CD4-positive, alpha-beta T cell treated with Interleukin-2 at 100 ng/mL for 4 hours (primary cell): Measurements from ENCODE around the gene PCNX2.

Source experiments
- DNase-seq: peaks from one replicate; pipeline ENCODE4 v3.0.0-alpha.2; 2020; ENCODE audit warnings: low spot score

The PCNX2 gene

GRCh38 chr1:233061265-233061664 is 234.3 kb downstream of the PCNX2 start:
- no peak for DNase-seq

- DNase-seq, result no peak
These were observed 235.0 kb downstream of the PCNX2 start for GRCh38 chr1:233060461-233060994.

GRCh38 chr1:233057836-233058235 is 237.7 kb downstream of the PCNX2 start:
- DNase-seq, result no peak

GRCh38 chr1:233055879-233056641 is 239.5 kb downstream of the PCNX2 start:
- DNase-seq, result no peak

- no peak for DNase-seq
These were observed 249.9 kb downstream of the PCNX2 start for GRCh38 chr1:233045588-233045987.

DNA sequence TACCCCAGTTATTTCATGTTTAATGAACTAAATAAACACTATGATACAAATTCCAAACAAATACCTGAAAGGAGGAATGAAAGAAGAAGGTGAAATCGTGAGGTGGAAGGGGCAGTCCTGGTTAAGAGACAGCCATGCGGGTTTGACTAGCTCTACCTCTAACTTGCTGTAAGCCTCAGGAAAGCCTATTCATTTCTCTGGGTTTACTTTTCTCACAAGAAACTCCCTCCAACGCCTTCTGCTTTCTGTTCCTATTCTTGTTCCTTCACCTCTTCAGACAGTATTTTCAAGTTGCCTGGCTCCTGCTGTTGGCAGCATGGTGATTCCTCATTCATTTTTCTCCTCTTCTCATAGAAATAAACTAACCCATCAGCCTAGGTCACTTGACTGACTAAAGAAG is 252.7 kb downstream of the PCNX2 start:
- DNase-seq, result no peak

DNA sequence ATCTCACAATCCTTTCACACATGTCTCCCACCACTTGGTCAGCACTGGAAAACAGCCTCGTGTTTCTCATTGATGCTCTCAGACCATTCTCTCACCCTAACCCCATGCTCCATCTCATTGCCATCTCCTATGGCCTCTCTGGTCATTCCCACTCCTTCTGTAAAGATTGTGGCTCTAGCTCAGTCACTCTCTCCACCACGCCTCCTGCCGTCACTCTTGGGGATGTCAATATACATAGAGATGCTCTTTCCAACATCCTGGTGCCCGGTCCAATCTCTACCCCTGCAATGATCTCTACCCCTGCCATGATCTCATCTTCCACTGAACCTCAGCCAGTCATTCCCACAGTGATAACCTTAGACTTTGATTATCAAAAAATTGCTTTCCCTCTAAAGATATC is 255.0 kb downstream of the PCNX2 start:
- no peak for DNase-seq

- no peak for DNase-seq
These were observed 256.9 kb downstream of the PCNX2 start for GRCh38 chr1:233038581-233038980.

DNA sequence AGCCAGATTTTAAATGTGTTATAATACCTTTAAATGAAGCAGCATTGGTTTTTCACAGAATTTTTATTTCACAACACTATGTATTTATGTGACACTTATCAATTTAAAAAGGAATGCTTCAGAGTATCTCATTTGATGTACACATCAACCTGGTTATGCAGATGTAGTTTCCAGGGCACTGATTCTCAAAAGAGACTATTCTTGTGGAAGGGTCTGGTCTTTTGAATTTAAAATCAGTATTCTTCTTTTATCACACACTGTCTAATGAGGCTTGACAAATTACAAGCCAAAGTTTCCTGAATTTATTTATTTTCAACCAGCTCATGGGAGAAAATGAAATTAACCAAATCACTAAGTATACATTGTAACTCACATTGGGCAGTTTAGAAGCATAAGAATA is 257.7 kb downstream of the PCNX2 start:
- no peak for DNase-seq

GRCh38 chr1:233034836-233035235 is 260.7 kb downstream of the PCNX2 start:
- no peak for DNase-seq

GRCh38 chr1:233033361-233033760 is 262.2 kb downstream of the PCNX2 start:
- no peak for DNase-seq

GRCh38 chr1:233032916-233033315 is 262.6 kb downstream of the PCNX2 start:
- no peak for DNase-seq

GRCh38 chr1:233031521-233031920 is 264.0 kb downstream of the PCNX2 start:
- no peak for DNase-seq

DNA sequence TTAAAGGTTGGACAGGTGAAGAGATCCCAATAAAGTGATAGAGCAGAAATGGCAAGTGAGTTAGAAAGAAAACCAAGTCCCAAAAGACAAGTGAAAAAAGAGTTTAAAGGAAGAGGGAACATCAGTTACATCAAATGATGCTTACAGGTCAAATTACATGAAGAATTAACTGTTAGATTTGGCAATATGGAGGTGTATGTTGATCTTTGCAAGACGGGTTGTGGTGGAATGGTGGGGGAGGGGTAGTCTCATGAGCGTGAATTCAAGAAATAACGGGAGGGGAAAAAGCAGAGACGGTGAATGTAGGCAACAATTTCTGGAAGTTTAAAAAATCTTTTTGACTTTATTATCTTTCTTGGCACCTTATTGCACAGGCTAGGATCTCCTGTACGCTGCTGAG is 268.5 kb downstream of the PCNX2 start:
- no peak for DNase-seq

DNA sequence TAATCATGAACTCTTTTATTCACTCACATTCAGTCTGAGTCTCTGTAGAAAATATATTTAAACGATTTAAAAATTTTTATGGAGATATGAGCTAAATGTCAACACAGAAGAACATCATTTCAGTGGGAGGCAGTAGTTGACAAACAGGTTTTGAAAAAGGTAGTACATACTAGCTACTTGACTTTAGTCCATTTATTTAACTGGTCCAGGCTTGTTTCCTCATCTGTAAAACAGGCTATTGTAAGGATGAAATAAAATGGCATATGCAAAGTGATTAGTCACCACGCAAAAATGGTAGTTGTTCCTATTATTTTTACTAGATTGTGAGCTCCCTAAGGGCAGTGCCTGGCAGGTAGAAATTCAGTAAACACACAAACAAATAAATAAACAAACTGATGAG is 270.0 kb downstream of the PCNX2 start:
- DNase-seq, result no peak

GRCh38 chr1:233025157-233025556 is 270.4 kb downstream of the PCNX2 start:
- no peak for DNase-seq

DNA sequence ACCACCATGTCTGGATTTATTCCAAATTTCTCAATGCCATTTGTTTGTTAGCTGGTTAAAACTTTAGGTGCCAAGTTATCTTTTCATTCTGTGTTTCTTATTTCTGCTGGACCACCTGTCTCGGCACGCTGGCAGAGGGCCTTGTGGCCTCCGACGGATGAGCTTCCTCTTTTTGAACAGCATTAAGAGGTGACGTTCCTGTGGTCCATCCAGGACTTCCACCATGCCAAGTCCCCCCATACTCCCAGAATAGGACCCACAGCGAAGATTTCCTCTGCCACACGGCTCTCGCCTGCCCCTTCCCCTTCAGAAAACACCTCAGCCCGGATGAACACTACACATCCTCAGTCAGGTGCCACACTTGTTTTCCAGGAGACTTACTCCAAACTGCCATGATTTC is 271.3 kb downstream of the PCNX2 start:
- DNase-seq, result no peak

GRCh38 chr1:233022246-233022645 is 273.3 kb downstream of the PCNX2 start:
- no peak for DNase-seq

GRCh38 chr1:233020426-233020825 is 275.1 kb downstream of the PCNX2 start:
- DNase-seq, result no peak

- DNase-seq, result no peak
These were observed 275.7 kb downstream of the PCNX2 start for GRCh38 chr1:233019778-233020325.

DNA sequence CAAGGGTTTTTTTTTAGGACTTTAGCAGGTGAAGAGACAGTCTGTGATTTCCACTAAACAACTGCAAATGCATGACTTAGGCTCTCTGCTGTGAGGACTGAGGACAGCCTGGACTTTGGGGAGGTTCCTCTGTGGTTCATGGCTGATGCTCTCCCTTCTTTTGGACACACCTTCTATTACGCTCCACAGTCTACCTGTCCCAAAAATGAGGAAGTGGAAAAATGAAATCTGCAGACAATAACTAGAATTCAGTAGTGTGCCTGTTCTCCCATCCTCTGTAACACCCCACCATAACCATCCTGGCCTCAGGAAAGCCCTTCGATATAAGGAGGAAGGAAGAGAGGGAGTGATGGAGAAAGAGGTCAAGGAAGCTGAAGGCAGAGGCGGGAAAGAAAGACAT is 276.4 kb downstream of the PCNX2 start:
- no peak for DNase-seq

DNA sequence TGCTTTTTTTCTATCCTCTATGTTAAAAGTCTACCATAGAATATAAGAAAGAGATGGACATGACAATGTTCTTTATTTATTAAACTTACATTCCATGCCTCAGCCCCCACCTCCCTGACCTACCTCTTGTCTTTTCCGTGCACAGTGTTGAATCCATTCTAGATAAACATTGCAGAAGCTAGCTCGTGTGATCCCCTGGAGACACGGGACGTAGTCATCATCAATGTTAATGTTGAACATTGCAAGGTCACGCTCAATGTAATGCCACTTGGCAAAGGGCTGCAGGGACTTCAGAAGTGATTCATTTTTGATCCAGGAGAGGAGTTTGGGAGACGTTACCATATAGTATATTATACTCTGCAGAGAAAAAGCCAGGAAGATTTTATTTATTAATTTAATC is 278.7 kb downstream of the PCNX2 start:
- DNase-seq, result no peak

GRCh38 chr1:233015965-233016364 is 279.6 kb downstream of the PCNX2 start:
- no peak for DNase-seq

GRCh38 chr1:233012021-233012420 is 283.5 kb downstream of the PCNX2 start:
- no peak for DNase-seq
